22Rv1 (cell line): ENCODE data around the gene WDR6.

Experiments used
- H3K27ac ChIP-seq: fragments of 450-650 bp; 2 replicates; pipeline ENCODE4 v1.5.1; 2017
- CTCF ChIP-seq: fragments of 450-650 bp; IDR thresholded peaks from 2 replicates; pipeline ENCODE4 v1.5.1; 2017; ENCODE audit warnings: mild to moderate bottlenecking
- ZFX ChIP-seq: fragments of 450-650 bp; IDR thresholded peaks from 2 replicates; pipeline ENCODE4 v1.6.1; 2017; ENCODE audit warnings: antibody characterized with exemption, borderline replicate concordance

WDR6 gene

DNA sequence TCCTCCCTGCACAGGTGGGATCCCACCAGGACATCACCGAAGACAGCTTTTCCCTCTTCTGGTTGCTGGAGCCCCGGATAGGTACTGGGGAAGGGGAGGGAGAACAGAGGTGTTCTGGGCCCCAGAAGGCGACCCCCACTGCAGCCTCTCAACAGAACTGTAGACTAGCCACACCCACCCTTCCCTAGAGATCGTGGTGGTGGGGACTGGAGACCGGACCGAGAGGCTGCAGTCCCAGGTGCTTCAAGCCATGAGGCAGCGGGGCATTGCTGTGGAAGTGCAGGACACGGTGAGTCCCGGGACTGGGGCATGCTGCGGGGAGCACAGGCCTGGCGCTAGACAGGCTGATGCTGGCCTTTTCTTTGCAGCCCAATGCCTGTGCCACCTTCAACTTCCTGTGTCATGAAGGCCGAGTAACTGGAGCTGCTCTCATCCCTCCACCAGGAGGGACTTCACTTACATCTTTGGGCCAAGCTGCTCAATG, 15.5 kb downstream of the WDR6 start:
- TF ChIP-seq ZFX = no peak
- no peak for TF ChIP-seq CTCF
- H3K27ac ChIP-seq = peak overlapping the region; percentile 98

DNA sequence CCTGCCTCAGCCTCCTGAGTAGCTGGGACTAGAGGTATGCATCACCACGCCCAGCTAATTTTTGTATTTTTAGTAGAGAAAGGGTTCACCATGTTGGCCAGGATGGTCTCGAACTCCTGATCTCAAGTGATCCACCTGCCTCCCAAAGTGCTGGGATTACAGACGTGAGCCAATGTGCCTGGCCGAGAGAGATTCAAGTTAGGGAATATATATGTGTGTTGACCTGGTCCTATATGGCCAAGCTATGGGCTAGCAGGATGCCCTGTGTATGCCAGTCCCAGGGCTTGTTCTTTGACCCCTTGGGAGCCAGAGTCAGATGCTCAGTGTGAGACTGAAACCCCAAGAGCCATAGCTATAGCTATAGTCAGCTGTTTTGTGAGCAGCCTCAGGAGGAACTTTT, 16.6 kb downstream of the WDR6 start:
- TF ChIP-seq ZFX (no peak), CTCF (no peak)
- peak overlapping the region; percentile 98 for H3K27ac ChIP-seq

- peak overlapping the region; percentile 98 for H3K27ac ChIP-seq
- TF ChIP-seq ZFX = no peak
- no peak for TF ChIP-seq CTCF
These were observed 17.3 kb downstream of the WDR6 start for GRCh38 chr3:49024449-49024848.

- H3K27ac ChIP-seq = peak overlapping the region; percentile 98
These were observed 18.0 kb downstream of the WDR6 start for GRCh38 chr3:49025005-49025792.

GRCh38 chr3:49025793-49026520, 18.8 kb downstream of the WDR6 start:
- TF ChIP-seq CTCF (no peak), ZFX (no peak)
- H3K27ac ChIP-seq = peak overlapping the region; percentile 98

More at GRCh38 chr3:49025005-49025792, 18.0 kb downstream of the WDR6 start:
- no peak for TF ChIP-seq CTCF
- TF ChIP-seq ZFX = no peak

DNA sequence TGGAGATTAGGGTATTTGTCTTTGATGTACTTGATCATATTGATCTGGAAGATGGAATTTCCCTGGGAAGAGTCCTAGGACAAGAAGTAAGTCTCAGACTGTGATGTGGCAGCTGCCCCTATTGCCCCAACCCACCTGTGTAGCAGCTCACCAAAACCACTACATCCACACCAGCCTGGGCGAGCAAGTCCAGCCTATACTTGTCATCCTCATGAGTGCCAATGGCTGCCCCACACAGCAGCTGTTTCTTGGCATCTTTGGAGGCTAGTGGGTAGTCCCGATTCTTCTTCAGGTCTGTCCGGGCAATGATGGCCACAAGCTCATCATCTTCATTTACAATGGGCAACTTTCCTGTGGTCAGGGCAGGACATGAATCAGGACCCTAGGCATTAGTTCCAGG, 19.3 kb downstream of the WDR6 start:
- H3K27ac ChIP-seq = peak overlapping the region; percentile 98

More for the DNA sequence above, 19.3 kb downstream of the WDR6 start:
- TF ChIP-seq CTCF = no peak
- no peak for TF ChIP-seq ZFX
